Glutamatergic neuron (in vitro differentiated cells): ENCODE data around the gene MID1. TPM values are rescaled to one million over a fixed set of nuclear protein-coding genes. Genes with fewer than 3 reads are reported as not detected.

Experiments
- DNase-seq: peaks from one replicate; pipeline ENCODE4 v3.0.0; 2022
- H3K27ac Mint-ChIP-seq: one replicate; pipeline ENCODE4 v1.8.0; 2020; ENCODE audit warnings: mild to moderate bottlenecking, mixed read lengths, inconsistent platforms; ENCODE audit not compliant: unreplicated experiment
- H3K27me3 Mint-ChIP-seq: one replicate; pipeline ENCODE4 v1.8.0; 2020; ENCODE audit warnings: mild to moderate bottlenecking, moderate library complexity, mixed read lengths, inconsistent platforms; ENCODE audit not compliant: unreplicated experiment
- H3K36me3 Mint-ChIP-seq: one replicate; pipeline ENCODE4 v1.8.0; 2020; ENCODE audit warnings: mild to moderate bottlenecking, mixed read lengths, inconsistent platforms; ENCODE audit not compliant: unreplicated experiment
- H3K4me1 Mint-ChIP-seq: one replicate; pipeline ENCODE4 v1.8.0; 2020; ENCODE audit warnings: mild to moderate bottlenecking, low read depth, mixed read lengths, inconsistent platforms; ENCODE audit not compliant: unreplicated experiment
- H3K4me3 Mint-ChIP-seq: one replicate; pipeline ENCODE4 v1.8.0; 2020; ENCODE audit warnings: mild to moderate bottlenecking, mixed read lengths, inconsistent platforms; ENCODE audit not compliant: unreplicated experiment
- H3K9me3 Mint-ChIP-seq: one replicate; pipeline ENCODE4 v1.8.0; 2020; ENCODE audit warnings: mild to moderate bottlenecking, moderate library complexity, mixed read lengths, inconsistent platforms; ENCODE audit not compliant: unreplicated experiment
- CTCF ChIP-seq: fragments of 200-600 bp; sonication (generic); IDR thresholded peaks from one replicate; pipeline ENCODE4 v1.5.0; 2021; ENCODE audit not compliant: partially characterized antibody, unreplicated experiment
- total RNA-seq: library from RNA; stranded (reverse); fragmentation: NEBNext Ultra II Directional; extraction: Animal tissue kit (Norgen Biotek cat#: 25700); gene quantifications from one replicate; pipeline ENCODE4 v1.2.1, GENCODE V29; 2021; ENCODE audit not compliant: unreplicated experiment

MID1 gene
- total RNA-seq, 1 donor from 2014 or later, result 9.2 TPM

GRCh38 chrX:10555846-10556245 is 64.5 kb downstream of the MID1 start:
- Mint-ChIP-seq H3K36me3 (no peaks in the 10 kb centered on the region), H3K27ac (no peak overlapping the region), H3K27me3 (no peaks in the 10 kb centered on the region)

GRCh38 chrX:10554612-10555270 is 65.6 kb downstream of the MID1 start:
- no peak for DNase-seq
- Mint-ChIP-seq H3K4me1 (no peaks in the 10 kb centered on the region), H3K27ac (no peak overlapping the region), H3K4me3 (no peak overlapping the region), H3K9me3 (no peaks in the 10 kb centered on the region), H3K27me3 (no peaks in the 10 kb centered on the region), H3K36me3 (no peaks in the 10 kb centered on the region)
- no peak for TF ChIP-seq CTCF

More at GRCh38 chrX:10555846-10556245, 64.5 kb downstream of the MID1 start:
- no peak overlapping the region for H3K4me3 Mint-ChIP-seq
- no peak for TF ChIP-seq CTCF
- no peaks in the 10 kb centered on the region for H3K4me1 Mint-ChIP-seq
- no peaks in the 10 kb centered on the region for H3K9me3 Mint-ChIP-seq
- DNase-seq, result no peak

- H3K36me3 Mint-ChIP-seq, result no peaks in the 10 kb centered on the region
- no peak overlapping the region for H3K27ac Mint-ChIP-seq
- no peak for DNase-seq
- H3K9me3 Mint-ChIP-seq, result no peaks in the 10 kb centered on the region
- H3K4me1 Mint-ChIP-seq, result no peaks in the 10 kb centered on the region
- H3K27me3 Mint-ChIP-seq, result no peaks in the 10 kb centered on the region
- no peak overlapping the region for H3K4me3 Mint-ChIP-seq
- TF ChIP-seq CTCF, result no peak
Measured at GRCh38 chrX:10549280-10549679, 71.1 kb downstream of the MID1 start.

GRCh38 chrX:10548688-10549087 is 71.7 kb downstream of the MID1 start:
- Mint-ChIP-seq H3K9me3 (no peaks in the 10 kb centered on the region), H3K4me1 (no peaks in the 10 kb centered on the region), H3K27me3 (no peaks in the 10 kb centered on the region), H3K27ac (no peak overlapping the region), H3K36me3 (no peaks in the 10 kb centered on the region), H3K4me3 (no peak overlapping the region)
- DNase-seq, result no peak
- TF ChIP-seq CTCF, result no peak

GRCh38 chrX:10545882-10546281 is 74.5 kb downstream of the MID1 start:
- no peak for TF ChIP-seq CTCF
- no peaks in the 10 kb centered on the region for H3K9me3 Mint-ChIP-seq
- H3K27ac Mint-ChIP-seq, result no peak overlapping the region
- H3K27me3 Mint-ChIP-seq, result no peaks in the 10 kb centered on the region
- no peak overlapping the region for H3K4me3 Mint-ChIP-seq
- H3K4me1 Mint-ChIP-seq, result no peaks in the 10 kb centered on the region
- no peak for DNase-seq
- H3K36me3 Mint-ChIP-seq, result no peaks in the 10 kb centered on the region
